Astrocyte (in vitro differentiated cells and primary cell): Measurements from ENCODE around the gene TRIM8. TPM values are rescaled to one million over a fixed set of nuclear protein-coding genes. Genes with fewer than 3 reads are reported as not detected.

Source experiments
- DNase-seq: peaks from one replicate; pipeline ENCODE4 v3.0.0-alpha.2; 2010; ENCODE audit warnings: low read depth
- FAIRE-seq: peaks from 2 replicates; lab custom pipeline; 2011; peaks lifted over from hg19 to GRCh38; lab: Jason Lieb, UNC
- H2AFZ ChIP-seq: 2 replicates; pipeline ENCODE4 v1.6.0; 2012; ENCODE audit warnings: low read depth, low read length, inconsistent platforms
- H3K27ac ChIP-seq: 2 replicates; pipeline ENCODE4 v1.5.1; 2011; ENCODE audit warnings: low read depth, low read length, inconsistent platforms
- H3K27me3 ChIP-seq: 2 replicates; pipeline ENCODE4 v1.6.0; 2011; ENCODE audit warnings: low read length, inconsistent platforms; ENCODE audit not compliant: insufficient read depth
- H3K36me3 ChIP-seq: 2 replicates; pipeline ENCODE4 v1.5.1; 2011; ENCODE audit warnings: low read length, inconsistent platforms; ENCODE audit not compliant: insufficient read depth
- H3K4me1 ChIP-seq: 2 replicates; pipeline ENCODE4 v1.5.1; 2011; ENCODE audit warnings: low read length, inconsistent platforms; ENCODE audit not compliant: insufficient read depth
- H3K4me2 ChIP-seq: 2 replicates; pipeline ENCODE4 v1.6.0; 2012; ENCODE audit warnings: low read length, inconsistent platforms
- H3K4me3 ChIP-seq: 2 replicates; pipeline ENCODE4 v1.5.1; 2011; ENCODE audit warnings: low read depth, mild to moderate bottlenecking, low read length, inconsistent platforms; ENCODE audit not compliant: insufficient read depth
- H3K79me2 ChIP-seq: 2 replicates; pipeline ENCODE4 v1.6.0; 2012; ENCODE audit warnings: mild to moderate bottlenecking, low read length, inconsistent platforms; ENCODE audit not compliant: insufficient read depth
- H3K9ac ChIP-seq: 2 replicates; pipeline ENCODE4 v1.6.0; 2012; ENCODE audit warnings: mild to moderate bottlenecking, low read length, inconsistent platforms
- H3K9me3 ChIP-seq: 2 replicates; pipeline ENCODE4 v1.5.1; 2012; ENCODE audit warnings: low read depth, mild to moderate bottlenecking, low read length, inconsistent platforms; ENCODE audit not compliant: insufficient read depth
- H4K20me1 ChIP-seq: 2 replicates; pipeline ENCODE4 v1.6.0; 2012; ENCODE audit warnings: low read length, inconsistent platforms; ENCODE audit not compliant: insufficient read depth
- H3K27ac Mint-ChIP-seq: one replicate; pipeline ENCODE4 v1.8.0; 2021; ENCODE audit warnings: mild to moderate bottlenecking, mixed read lengths; ENCODE audit not compliant: unreplicated experiment
- H3K27me3 Mint-ChIP-seq: one replicate; pipeline ENCODE4 v1.8.0; 2021; ENCODE audit warnings: low read depth, mixed read lengths; ENCODE audit not compliant: unreplicated experiment
- H3K36me3 Mint-ChIP-seq: one replicate; pipeline ENCODE4 v1.8.0; 2021; ENCODE audit warnings: low read depth, mixed read lengths; ENCODE audit not compliant: unreplicated experiment
- H3K4me1 Mint-ChIP-seq: one replicate; pipeline ENCODE4 v1.8.0; 2021; ENCODE audit warnings: low read depth, mixed read lengths; ENCODE audit not compliant: unreplicated experiment
- H3K4me3 Mint-ChIP-seq: one replicate; pipeline ENCODE4 v1.8.0; 2021; ENCODE audit warnings: mild to moderate bottlenecking, moderate library complexity, mixed read lengths; ENCODE audit not compliant: unreplicated experiment
- H3K9me3 Mint-ChIP-seq: one replicate; pipeline ENCODE4 v1.8.0; 2021; ENCODE audit warnings: mild to moderate bottlenecking, mixed read lengths; ENCODE audit not compliant: unreplicated experiment
- CTCF ChIP-seq: IDR thresholded peaks from 2 replicates; pipeline ENCODE4 v1.5.1; 2011; ENCODE audit warnings: low read depth, mild to moderate bottlenecking, inconsistent platforms, low read length, moderate library complexity; ENCODE audit not compliant: insufficient read depth
- EZH2 ChIP-seq: IDR thresholded peaks from 2 replicates; pipeline ENCODE4 v1.6.1; 2012; ENCODE audit warnings: mild to moderate bottlenecking, low read length, inconsistent platforms; ENCODE audit not compliant: insufficient read depth
- total RNA-seq: library from RNA; stranded (reverse); gene quantifications from 2 replicates; pipeline ENCODE4 v1.2.1, GENCODE V29; 2021

The TRIM8 gene
- total RNA-seq, 1 donor from 2014 or later = 117 TPM

GRCh38 chr10:102624094-102624493 is 20.2 kb upstream of the TRIM8 start:
- DNase-seq (no peak), FAIRE-seq (no peak)
- no peak overlapping the region for H3K27ac Mint-ChIP-seq
- H3K27me3 ChIP-seq = no peaks in the 10 kb centered on the region
- H3K36me3 ChIP-seq = no peaks in the 10 kb centered on the region
- no peak overlapping the region for H3K4me2 ChIP-seq
- no peak overlapping the region for H3K9ac ChIP-seq
- no peak overlapping the region for H3K4me3 Mint-ChIP-seq
- H3K4me3 ChIP-seq = no peak overlapping the region
- no peaks in the 10 kb centered on the region for H4K20me1 ChIP-seq
- peaks cover 4% of the 10 kb centered on the region for H3K9me3 ChIP-seq
- no peak overlapping the region for H2AFZ ChIP-seq
- H3K9me3 Mint-ChIP-seq = no peaks in the 10 kb centered on the region
- no peak overlapping the region for H3K27ac ChIP-seq
- TF ChIP-seq EZH2 (no peak), CTCF (no peak)
- no peaks in the 10 kb centered on the region for H3K27me3 Mint-ChIP-seq
- H3K36me3 Mint-ChIP-seq = peaks cover 6% of the 10 kb centered on the region
- H3K4me1 Mint-ChIP-seq = peaks cover 54% of the 10 kb centered on the region
- no peaks in the 10 kb centered on the region for H3K79me2 ChIP-seq
- H3K4me1 ChIP-seq = peaks cover 57% of the 10 kb centered on the region

- no peak overlapping the region for H3K9ac ChIP-seq
- Mint-ChIP-seq H3K9me3 (no peaks in the 10 kb centered on the region), H3K27ac (peak overlapping the region; percentile 48), H3K4me3 (no peak overlapping the region), H3K4me1 (peaks cover 59% of the 10 kb centered on the region), H3K36me3 (peaks cover 6% of the 10 kb centered on the region), H3K27me3 (no peaks in the 10 kb centered on the region)
- no peak overlapping the region for H3K4me2 ChIP-seq
- DNase-seq (no peak), FAIRE-seq (no peak)
- no peaks in the 10 kb centered on the region for H4K20me1 ChIP-seq
- no peak overlapping the region for H2AFZ ChIP-seq
- H3K9me3 ChIP-seq = peaks cover 4% of the 10 kb centered on the region
- TF ChIP-seq CTCF (no peak), EZH2 (no peak)
- H3K4me3 ChIP-seq = no peak overlapping the region
- H3K36me3 ChIP-seq = no peaks in the 10 kb centered on the region
- no peaks in the 10 kb centered on the region for H3K79me2 ChIP-seq
- peaks cover 57% of the 10 kb centered on the region for H3K4me1 ChIP-seq
- no peak overlapping the region for H3K27ac ChIP-seq
- H3K27me3 ChIP-seq = no peaks in the 10 kb centered on the region
Measured at GRCh38 chr10:102624751-102625645, 19.3 kb upstream of the TRIM8 start.
